Prostate gland (tissue), 2 donors: ENCODE results near the gene AK4.

Experiments used
- POLR2A ChIP-seq: fragments of 450-650 bp; IDR thresholded peaks from one replicate; pipeline ENCODE4 v1.6.1; 2016; ENCODE audit warnings: antibody characterized with exemption, mild to moderate bottlenecking
- TF ChIP-seq, protein P1 (sequence below), 4 experiments: fragments of 200-600 bp in 2 of 4; fragments of 450-650 bp in 2 of 4; sonication (generic) in 2 of 4; IDR thresholded peaks; 1 replicate in 3 of 4; 2 replicates in 1 of 4; pipeline ENCODE4 v1.5.1; 2016 to 2019; ENCODE audit warnings: antibody characterized with exemption in 4 of 4, mild to moderate bottlenecking in 2 of 4, moderate library complexity in 2 of 4

DNA sequence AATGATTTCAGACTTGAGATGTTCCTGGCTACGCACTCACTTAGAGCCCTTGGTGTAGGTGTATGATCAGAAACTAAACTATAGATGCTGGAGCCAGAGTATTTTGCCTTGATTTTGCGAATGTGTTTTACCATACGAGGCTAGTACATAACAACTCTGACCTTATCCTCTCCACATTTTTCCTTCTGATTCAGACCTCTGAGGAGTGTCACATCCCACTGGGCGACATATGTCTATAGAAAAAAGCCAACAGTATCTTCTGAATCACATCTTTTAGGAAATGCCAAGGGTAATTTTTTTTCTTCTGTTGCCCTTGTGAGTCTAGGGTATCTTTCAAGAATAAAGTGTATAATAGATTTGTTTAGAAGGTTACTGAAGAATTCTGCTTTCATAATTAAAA is 49.6 kb downstream of the AK4 start:
- TF ChIP-seq, protein P1, sequence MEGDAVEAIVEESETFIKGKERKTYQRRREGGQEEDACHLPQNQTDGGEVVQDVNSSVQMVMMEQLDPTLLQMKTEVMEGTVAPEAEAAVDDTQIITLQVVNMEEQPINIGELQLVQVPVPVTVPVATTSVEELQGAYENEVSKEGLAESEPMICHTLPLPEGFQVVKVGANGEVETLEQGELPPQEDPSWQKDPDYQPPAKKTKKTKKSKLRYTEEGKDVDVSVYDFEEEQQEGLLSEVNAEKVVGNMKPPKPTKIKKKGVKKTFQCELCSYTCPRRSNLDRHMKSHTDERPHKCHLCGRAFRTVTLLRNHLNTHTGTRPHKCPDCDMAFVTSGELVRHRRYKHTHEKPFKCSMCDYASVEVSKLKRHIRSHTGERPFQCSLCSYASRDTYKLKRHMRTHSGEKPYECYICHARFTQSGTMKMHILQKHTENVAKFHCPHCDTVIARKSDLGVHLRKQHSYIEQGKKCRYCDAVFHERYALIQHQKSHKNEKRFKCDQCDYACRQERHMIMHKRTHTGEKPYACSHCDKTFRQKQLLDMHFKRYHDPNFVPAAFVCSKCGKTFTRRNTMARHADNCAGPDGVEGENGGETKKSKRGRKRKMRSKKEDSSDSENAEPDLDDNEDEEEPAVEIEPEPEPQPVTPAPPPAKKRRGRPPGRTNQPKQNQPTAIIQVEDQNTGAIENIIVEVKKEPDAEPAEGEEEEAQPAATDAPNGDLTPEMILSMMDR (IDR thresholded peaks at IDR 0.05), result no peak
- TF ChIP-seq POLR2A, result no peak
